ENCODE data around the gene NFATC2.

GRCh38 chr20:51528263-51529027 is 14.1 kb downstream of the NFATC2 start:
- TF ChIP-seq CTCF (IDR thresholded peaks at IDR 0.05; ENCODE audit: insufficient read depth, low read depth, low read length): no peak
- TF ChIP-seq EZH2 (IDR thresholded peaks at IDR 0.05; ENCODE audit: insufficient read depth, low read length): no peak

Data from astrocyte (in vitro differentiated cells and primary cell).